Bone marrow (tissue), 2 donors: ENCODE measurements around the gene XPNPEP2.

ENCODE experiments used
- DNase-seq, 2 donors: peaks; one replicate each; lab custom pipeline; 2025; lab: John Stamatoyannopoulos, UW

The XPNPEP2 gene

DNA sequence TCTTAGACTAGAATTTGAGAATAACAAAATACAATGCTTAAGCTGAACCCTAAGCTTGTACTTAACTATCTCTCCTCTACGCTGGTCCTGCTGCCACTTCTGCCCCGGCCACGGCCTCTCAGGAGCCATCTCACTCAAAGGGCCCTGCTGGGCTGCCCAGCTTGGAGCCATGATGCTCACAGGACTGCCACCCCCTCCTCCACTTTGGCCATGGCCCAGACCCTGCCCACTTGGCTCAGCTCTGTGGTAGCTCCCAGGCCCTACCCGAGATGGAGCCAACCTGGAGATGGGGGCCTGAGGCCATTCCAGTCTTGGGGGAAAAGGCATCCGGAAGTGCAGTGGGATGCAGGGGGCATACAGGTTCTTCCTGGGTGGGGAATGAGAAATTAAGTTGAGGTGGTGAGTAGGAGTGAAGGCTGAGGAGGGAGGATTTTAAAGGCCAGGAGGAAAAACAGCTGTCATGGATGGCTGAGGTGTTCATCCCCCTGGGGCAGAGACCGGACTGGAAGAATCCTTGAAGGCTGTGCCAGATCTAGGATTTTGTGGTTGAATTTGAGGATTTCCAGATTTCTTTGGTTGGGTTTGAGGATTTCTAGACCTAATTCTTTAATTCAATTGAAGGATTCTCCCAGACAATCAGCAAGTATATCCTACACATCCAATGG is 41.8 kb downstream of the XPNPEP2 start:
- DNase-seq, result no peak

GRCh38 chrX:129781134-129781672 is 42.4 kb downstream of the XPNPEP2 start:
- peak; percentile 12 to 65 for DNase-seq

GRCh38 chrX:129781680-129782495 is 43.1 kb downstream of the XPNPEP2 start:
- DNase-seq, result no peak

DNA sequence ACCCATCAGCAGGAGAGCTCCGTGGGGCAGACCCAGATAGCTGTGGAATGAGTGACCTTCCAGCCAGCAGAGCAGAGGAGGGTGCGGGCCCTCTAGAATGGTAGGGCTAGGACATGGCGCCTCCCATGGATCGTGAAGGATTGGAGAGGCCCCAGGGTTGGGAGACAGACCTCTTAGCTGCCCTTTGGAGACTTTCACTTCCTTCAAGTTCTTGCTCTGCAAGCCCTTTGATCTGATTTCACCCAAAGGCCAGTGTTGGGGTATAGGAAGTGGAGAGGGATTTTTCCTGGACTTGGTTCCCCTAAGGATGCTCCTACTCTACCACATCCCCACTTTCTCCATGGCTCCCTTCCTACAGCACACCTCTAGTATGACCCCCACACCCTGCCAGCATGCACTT is 43.9 kb downstream of the XPNPEP2 start:
- DNase-seq, result no peak

- no peak for DNase-seq
Observed at GRCh38 chrX:129783291-129783713, 44.5 kb downstream of the XPNPEP2 start.

DNA sequence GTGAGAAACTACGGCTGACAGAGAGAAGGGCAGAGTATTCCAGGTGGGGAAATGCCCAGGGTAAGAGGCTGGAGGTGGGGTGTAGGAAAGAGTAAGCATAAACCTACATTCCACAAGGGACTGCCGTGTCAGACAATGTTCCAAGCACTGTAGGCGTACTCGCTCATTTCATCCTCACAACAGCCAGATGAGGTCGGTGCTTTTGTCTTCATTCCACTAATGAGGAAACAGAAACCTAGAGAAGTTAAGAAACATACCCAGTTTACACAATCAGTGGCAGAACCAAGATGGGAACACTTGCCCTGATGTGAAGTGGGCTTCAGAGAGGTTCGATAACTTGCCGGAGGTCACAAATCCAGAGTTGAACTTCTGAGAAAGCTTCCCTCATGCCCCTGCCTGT is 45.6 kb downstream of the XPNPEP2 start:
- DNase-seq, result no peak

- no peak for DNase-seq
Observed at GRCh38 chrX:129785160-129785947, 46.6 kb downstream of the XPNPEP2 start.

- peak in 1 of 2 donors; percentile 54 for DNase-seq
Observed at GRCh38 chrX:129786210-129786651, 47.5 kb downstream of the XPNPEP2 start.

DNA sequence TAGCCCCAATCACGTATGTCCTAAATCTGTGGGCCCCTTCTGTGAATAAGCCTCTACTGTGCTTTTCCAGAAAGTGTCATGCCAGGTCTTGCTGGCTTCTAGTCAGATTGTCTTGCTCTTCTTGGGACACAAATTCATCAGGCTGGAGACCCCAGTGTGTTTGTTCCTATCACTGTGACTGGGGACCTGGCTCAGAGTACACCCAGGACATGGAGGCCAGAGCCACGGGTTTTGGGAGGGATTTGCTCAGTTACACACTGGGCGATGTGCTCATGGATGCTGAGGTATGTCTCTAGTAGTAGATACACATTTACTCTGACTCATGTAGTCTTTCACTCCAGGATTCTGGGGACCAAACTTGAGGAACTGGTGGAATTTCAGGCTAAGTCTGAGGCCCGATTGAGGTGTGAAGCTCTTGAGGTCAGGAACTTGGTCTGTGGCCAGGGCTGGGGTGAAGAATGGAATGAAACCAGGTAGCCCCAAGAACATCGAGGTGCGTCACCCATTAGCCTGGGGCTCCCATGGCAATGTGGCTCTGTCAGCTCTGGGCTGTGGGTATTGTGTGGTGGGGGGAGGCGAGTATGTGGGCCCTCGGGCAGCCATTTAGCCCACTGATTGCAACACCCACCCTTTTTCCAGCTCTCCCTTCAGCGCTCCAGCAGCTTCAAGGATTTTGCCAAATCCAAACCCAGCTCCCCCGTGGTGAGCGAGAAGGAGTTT is 48.7 kb downstream of the XPNPEP2 start:
- DNase-seq, result no peak

- no peak for DNase-seq
Observed at GRCh38 chrX:129788527-129788926, 49.7 kb downstream of the XPNPEP2 start.

GRCh38 chrX:129790146-129790545 is 51.4 kb downstream of the XPNPEP2 start:
- no peak for DNase-seq

DNA sequence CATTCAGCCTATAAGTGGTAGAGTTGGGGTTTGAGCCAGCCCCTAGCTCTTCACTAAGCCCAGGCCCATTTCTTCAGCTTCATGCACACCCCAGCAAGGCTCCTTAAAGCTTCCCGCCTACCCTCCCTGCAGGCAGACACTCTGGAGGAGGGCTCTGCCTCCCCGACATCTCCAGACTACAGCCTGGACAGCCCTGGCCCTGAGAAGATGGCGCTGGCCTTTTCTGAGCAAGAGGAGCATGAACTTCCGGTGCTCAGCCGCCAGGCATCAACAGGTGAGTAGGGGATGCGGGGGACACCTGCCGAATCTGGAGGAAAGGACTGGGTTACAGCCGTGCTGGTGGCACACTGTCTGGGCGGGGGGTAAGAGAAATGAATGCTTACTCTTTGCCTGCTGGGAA is 52.0 kb downstream of the XPNPEP2 start:
- DNase-seq, result no peak

DNA sequence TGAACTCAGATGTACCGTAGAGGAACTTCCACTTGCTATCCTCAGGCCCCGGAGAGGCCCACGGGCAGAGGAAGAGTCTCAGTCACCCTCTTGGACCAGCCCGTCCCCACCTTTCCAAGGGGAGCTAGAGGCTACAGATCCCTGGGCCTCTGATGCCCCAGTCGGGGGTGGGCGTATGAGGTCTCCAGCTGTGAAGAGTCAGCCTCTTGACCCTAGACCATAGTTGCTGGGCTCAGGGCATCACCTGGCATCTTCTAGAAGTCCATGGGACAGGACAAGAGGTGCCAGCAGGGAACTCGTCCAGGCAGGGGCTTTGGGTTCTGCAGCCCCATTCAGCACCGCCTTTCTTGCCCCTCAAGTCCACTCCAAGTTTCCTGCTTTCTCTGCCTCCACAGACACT is 52.6 kb downstream of the XPNPEP2 start:
- no peak for DNase-seq

DNA sequence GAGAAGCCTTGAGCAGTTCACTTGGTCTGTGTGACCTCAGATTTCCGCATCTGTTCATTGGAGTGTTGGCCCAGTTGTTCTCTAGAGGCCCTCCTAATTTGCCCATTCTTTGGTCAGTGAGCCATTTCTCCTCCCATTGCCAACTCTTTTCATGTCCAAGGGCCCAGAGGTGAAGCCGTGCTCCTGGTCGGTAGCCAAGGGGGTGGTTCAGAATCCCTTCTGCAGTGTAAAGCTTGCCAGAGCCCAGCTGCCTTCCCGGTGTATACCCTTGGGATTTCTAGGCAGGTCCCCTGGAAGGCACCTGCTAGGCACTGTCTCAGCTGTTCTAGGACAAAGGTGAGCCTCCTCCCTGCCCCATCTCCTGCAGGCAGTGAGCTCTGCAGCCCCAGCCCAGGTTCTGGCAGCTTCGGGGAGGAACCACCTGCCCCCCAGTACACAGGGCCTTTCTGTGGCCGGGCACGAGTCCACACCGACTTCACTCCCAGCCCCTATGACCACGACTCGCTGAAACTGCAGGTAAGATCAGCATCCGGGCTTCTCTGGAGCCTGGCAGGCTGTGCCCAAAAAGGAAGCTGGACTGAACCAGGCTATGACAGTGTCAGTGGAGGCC is 53.3 kb downstream of the XPNPEP2 start:
- DNase-seq, result no peak

- DNase-seq, result no peak
Observed at GRCh38 chrX:129792586-129793291, 54.0 kb downstream of the XPNPEP2 start.

DNA sequence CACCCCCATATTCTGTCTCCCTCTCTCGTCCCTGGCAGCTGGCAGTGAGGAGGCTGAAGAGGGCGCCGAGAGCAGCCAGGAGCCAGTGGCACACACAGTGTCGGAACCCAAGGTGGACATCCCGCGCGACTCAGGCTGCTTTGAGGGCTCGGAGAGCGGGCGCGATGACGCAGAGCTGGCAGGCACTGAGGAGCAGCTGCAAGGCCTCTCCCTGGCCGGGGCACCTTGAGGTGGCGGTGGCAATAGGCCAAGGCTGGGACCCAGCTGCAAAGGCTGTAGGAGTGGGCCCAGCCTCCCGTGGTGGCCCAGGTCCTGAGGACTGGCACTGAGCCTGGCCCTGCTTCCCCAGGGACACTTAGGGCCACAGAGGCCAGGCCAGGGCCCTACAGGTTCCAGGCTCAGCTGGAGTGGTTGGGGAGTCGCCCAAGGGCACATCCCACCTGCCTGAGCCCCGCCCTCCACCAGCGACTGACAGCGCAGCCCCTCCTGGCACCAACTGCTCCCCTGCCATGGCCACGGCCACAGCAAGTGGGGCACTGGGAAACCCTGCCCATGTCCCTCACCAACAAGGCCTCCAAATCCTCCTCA is 54.9 kb downstream of the XPNPEP2 start:
- no peak for DNase-seq

- no peak for DNase-seq
Observed at GRCh38 chrX:129795584-129795983, 56.8 kb downstream of the XPNPEP2 start.

- no peak for DNase-seq
Observed at GRCh38 chrX:129797251-129797906, 58.6 kb downstream of the XPNPEP2 start.

GRCh38 chrX:129798456-129798855 is 59.7 kb downstream of the XPNPEP2 start:
- DNase-seq, result no peak

- DNase-seq, result no peak
Observed at GRCh38 chrX:129798888-129799287, 60.1 kb downstream of the XPNPEP2 start.
